ENCODE results near the gene ADARB2.

DNA sequence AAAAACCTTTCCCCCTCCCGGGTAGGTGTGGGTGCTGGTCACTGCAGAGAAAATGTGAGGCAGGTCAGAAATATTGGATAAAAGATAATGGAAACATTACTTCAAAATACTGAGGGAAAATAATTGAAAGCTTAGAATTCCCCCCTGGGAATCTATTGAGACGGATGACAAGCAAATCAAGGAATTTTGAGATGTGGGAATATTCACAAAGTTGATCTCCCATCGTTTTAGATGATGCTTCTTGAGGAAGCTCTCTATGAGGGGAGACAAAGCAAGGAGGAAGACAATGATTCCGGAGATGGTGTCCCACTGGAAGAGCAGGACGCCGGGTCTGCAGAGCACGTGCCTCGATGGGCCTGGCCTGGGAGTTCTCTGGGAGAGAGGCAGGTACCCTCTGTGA, 470.2 kb downstream of the ADARB2 start:
- TF ChIP-seq, protein P1, sequence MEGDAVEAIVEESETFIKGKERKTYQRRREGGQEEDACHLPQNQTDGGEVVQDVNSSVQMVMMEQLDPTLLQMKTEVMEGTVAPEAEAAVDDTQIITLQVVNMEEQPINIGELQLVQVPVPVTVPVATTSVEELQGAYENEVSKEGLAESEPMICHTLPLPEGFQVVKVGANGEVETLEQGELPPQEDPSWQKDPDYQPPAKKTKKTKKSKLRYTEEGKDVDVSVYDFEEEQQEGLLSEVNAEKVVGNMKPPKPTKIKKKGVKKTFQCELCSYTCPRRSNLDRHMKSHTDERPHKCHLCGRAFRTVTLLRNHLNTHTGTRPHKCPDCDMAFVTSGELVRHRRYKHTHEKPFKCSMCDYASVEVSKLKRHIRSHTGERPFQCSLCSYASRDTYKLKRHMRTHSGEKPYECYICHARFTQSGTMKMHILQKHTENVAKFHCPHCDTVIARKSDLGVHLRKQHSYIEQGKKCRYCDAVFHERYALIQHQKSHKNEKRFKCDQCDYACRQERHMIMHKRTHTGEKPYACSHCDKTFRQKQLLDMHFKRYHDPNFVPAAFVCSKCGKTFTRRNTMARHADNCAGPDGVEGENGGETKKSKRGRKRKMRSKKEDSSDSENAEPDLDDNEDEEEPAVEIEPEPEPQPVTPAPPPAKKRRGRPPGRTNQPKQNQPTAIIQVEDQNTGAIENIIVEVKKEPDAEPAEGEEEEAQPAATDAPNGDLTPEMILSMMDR (conservative IDR thresholded peaks at IDR 0.05; ENCODE audit: low read depth in 2 of 2) = no peak
- TF ChIP-seq, protein P2, sequence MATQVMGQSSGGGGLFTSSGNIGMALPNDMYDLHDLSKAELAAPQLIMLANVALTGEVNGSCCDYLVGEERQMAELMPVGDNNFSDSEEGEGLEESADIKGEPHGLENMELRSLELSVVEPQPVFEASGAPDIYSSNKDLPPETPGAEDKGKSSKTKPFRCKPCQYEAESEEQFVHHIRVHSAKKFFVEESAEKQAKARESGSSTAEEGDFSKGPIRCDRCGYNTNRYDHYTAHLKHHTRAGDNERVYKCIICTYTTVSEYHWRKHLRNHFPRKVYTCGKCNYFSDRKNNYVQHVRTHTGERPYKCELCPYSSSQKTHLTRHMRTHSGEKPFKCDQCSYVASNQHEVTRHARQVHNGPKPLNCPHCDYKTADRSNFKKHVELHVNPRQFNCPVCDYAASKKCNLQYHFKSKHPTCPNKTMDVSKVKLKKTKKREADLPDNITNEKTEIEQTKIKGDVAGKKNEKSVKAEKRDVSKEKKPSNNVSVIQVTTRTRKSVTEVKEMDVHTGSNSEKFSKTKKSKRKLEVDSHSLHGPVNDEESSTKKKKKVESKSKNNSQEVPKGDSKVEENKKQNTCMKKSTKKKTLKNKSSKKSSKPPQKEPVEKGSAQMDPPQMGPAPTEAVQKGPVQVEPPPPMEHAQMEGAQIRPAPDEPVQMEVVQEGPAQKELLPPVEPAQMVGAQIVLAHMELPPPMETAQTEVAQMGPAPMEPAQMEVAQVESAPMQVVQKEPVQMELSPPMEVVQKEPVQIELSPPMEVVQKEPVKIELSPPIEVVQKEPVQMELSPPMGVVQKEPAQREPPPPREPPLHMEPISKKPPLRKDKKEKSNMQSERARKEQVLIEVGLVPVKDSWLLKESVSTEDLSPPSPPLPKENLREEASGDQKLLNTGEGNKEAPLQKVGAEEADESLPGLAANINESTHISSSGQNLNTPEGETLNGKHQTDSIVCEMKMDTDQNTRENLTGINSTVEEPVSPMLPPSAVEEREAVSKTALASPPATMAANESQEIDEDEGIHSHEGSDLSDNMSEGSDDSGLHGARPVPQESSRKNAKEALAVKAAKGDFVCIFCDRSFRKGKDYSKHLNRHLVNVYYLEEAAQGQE (IDR thresholded peaks at IDR 0.05; ENCODE audit: unreplicated experiment) = no peak
- TF ChIP-seq EZH2 (IDR thresholded peaks at IDR 0.05; ENCODE audit: low read depth, unreplicated experiment) (no peak), JUNB (IDR thresholded peaks at IDR 0.05; ENCODE audit: unreplicated experiment) (no peak), POLR2AphosphoS5 (IDR thresholded peaks at IDR 0.05; ENCODE audit: low read depth) (no peak), EZH2phosphoT487 (IDR thresholded peaks at IDR 0.05; ENCODE audit: unreplicated experiment) (no peak), CREB1 (CRISPR knock-in tag; IDR thresholded peaks at IDR 0.05; ENCODE audit: low read depth) (no peak), ZNF331 (CRISPR knock-in tag; IDR thresholded peaks at IDR 0.05; ENCODE audit: low read depth) (no peak)
- TF ChIP-seq, protein P3, sequence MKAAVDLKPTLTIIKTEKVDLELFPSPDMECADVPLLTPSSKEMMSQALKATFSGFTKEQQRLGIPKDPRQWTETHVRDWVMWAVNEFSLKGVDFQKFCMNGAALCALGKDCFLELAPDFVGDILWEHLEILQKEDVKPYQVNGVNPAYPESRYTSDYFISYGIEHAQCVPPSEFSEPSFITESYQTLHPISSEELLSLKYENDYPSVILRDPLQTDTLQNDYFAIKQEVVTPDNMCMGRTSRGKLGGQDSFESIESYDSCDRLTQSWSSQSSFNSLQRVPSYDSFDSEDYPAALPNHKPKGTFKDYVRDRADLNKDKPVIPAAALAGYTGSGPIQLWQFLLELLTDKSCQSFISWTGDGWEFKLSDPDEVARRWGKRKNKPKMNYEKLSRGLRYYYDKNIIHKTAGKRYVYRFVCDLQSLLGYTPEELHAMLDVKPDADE (IDR thresholded peaks at IDR 0.05) = no peak
